Suprapubic skin (tissue), 4 donors: ENCODE data around the gene ANKS4B.
"Not testable (repeated sequence)": the region's sequence is repeated elsewhere in the genome, so short reads cannot be mapped to it uniquely, and the experiment has no call there.

Experiments used
- CTCF ChIP-seq, 2 donors: fragments of 200-600 bp in 1 of 2; fragments of 450-650 bp in 1 of 2; sonication (generic) in 1 of 2; IDR thresholded peaks; one replicate each; pipeline ENCODE4 v1.5.1; 2016 to 2019; ENCODE audit warnings: antibody characterized with exemption in 2 of 2, mild to moderate bottlenecking in 1 of 2, moderate library complexity in 1 of 2
- EP300 ChIP-seq: sonication (generic); formaldehyde crosslinking; IDR thresholded peaks from one replicate; pipeline ENCODE4 v1.6.1; 2017; ENCODE audit warnings: antibody characterized with exemption
- POLR2A ChIP-seq, 2 donors: fragments of 450-650 bp; IDR thresholded peaks; one replicate each; pipeline ENCODE4 v1.6.1; 2017; ENCODE audit warnings: antibody characterized with exemption in 2 of 2, mild to moderate bottlenecking in 2 of 2, moderate library complexity in 2 of 2
- POLR2AphosphoS5 ChIP-seq, 3 donors: sonication (generic); formaldehyde crosslinking; IDR thresholded peaks; one replicate each; pipeline ENCODE4 v1.6.1; 2017; ENCODE audit warnings: antibody characterized with exemption in 3 of 3

- not testable (repeated sequence) for TF ChIP-seq CTCF (IDR thresholded peaks at IDR 0.05); POLR2A (IDR thresholded peaks at IDR 0.05); POLR2AphosphoS5 (IDR thresholded peaks at IDR 0.05); EP300
Measured at GRCh38 chr16:21195330-21195729, 38.2 kb upstream of the ANKS4B start.
